Stimulated activated naive CD4-positive, alpha-beta T cell treated with Interleukin-2 at 50 U/mL for 16 hours (primary cell): ENCODE measurements around the gene TMEM39B.
A peak's percentile ranks its signal among the peaks of the same experiment; 100 is the strongest.
"Not testable (repeated sequence)": the region's sequence is repeated elsewhere in the genome, so short reads cannot be mapped to it uniquely, and the experiment has no call there.

Source experiments
- DNase-seq: peaks from one replicate; lab custom pipeline; 2025; lab: John Stamatoyannopoulos, UW

Gene TMEM39B

DNA sequence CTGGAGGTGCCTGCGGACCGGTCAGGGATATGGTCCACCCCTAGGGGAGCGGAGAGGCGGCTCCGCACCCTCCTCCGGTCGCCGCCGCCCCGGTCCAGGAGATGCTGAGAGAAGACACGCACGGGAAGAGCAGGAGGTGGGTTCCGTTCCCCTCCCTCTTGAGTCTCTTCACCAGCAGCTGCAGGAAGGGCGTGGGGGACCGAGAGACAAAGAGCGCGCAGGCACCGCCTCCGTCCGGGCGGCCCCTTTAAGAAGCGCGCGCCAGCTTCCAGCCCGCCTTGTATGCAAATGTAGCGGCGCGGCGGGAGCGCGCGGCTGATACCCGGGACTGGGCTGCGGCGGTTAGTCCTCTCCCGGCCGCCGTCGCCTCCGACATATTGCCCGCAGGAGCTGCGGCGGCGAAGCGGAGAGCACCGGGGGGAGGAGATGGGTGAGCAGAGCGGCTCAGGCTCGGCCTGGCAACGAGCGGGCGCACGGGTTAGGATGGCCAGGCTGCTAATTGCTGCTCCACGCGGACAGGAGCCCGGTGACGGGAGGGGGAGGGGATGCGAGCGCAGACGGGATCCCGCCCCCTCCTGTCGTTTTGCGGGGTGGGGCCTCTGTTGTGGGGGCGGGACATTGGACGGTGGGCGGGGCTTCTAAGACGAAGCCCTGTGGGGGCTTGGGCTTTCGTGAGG lies at the start of gene TMEM39B:
Gene TMEM39B (plus strand): TSS at position 318 of the 677 bp plus-strand sequence. CDS start 109 bp downstream, at position 427.
- DNase-seq, result peak; percentile 92

DNA sequence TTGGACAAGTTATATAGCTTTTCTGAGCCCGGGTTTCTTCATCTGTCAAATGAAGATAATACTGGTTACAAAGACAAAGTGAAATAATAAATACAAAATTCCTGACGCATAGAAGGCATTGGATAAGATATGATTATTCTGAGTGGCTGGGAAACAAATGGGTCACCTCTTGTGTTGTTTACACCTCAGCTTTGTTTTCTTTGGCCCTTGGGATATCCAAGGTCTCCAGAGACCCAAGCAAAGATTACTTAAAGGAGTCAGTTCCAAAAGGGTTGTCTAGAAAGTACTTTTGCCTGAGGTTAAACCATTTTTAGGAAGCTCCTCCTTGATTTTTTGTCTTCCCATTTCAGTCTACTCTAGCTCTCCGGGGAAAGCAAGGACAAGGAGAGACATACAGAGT lies 49.4 kb upstream of the TMEM39B start:
- DNase-seq, result no peak

DNA sequence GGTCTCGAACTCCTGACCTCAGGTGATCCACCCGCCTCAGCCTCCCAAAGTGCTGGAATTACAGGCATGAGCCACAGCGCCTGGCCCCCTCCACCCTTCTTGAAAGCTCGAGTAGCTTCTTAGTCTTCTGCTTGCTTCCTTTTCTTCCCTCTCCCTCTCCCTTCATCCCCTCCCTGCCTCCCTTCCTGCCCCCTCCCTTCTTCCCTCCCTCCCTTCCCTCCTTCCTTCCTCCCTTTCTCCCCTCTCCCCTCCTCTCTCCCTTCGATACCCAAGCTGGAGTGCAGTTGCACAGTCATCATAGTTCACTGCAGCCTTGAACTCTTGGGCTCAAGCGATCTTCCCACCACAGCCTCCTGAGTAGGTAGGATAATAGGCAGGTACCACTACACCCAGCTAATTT lies 47.2 kb upstream of the TMEM39B start:
- DNase-seq, result no peak

DNA sequence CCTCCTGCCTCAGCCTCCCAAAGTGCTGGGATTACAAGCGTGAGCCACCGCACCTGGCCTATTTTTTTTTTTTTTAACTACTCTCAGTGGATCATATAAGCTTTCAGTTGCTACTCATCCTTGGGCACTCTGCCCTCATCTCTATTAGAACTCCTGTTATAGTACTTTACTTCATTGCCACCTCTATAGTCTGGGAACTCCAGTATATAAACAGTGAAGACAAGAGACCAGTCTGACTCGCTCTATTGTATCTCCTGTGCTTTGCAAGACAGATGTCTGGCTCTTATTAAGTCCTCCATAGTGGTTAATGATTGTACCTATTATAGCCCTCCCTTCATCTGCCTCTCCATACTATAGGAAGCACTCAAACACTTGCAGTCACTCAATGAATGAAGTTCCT lies 44.0 kb upstream of the TMEM39B start:
- no peak for DNase-seq

DNA sequence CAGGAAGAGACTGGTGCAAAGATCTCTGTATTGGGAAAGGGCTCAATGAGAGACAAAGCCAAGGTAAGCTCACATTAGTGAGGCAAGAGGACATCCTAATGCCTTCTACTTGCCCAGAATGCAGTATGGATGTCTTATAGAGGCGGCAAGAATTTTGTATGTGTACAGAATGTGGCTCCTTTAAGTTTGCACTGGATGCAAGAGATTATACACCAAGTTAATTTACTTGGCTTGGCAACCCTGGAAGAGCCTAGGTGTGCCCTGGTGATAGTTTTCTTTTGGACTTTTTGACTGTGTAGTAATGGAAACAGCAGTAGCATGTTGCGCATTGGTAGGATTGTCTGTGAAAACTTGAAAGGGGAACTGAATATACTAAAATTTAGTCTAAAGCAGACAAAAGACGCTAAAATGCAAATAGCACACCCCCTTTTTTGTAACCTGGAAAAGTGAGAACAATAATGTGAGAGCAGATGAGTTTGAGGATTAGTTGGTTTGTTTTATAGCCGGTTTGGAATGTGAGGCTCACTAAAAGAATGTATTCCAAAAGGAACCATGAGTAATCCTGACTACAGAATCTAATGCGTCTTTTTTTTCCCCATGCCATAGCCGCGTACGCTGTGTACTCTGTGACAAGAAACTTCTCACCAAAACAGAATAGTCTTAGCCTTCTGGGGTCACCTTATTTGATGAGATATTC lies 41.0 kb upstream of the TMEM39B start:
- no peak for DNase-seq

DNA sequence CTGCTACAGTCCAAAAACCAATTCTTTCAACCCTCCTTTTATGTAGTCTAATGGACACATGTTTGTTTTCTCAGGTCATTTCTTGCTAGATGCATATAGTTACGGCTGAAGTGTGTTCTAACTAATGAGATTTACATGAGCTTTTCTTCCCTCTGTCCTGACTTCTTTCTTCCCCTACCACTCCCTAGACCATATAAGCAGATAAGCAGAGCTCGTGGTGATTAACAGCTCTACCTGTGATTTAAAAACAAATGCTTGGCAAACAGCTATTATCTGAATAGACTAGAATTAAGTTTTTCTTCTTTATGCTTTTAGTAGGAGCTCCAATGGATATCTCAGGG lies 40.5 kb upstream of the TMEM39B start:
- no peak for DNase-seq

DNA sequence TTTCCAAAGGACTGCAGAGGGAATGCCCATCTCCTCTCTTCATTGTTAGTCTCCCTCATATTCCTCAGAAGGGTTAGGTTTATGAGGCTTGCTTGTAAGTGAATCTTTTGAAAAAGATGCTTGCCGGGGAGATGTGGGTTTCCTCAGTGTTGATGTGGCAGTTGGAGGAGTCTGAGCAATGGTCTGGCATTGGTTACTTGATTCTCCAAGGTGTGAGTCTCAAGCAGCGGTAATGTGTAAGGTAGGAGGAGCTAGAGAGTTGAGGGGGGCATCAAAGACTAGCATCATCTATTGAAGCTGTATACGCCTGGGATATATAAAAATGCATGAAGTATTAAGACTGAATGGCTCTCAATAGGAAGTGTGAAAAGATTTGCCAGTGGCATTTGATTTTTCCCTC lies 37.6 kb upstream of the TMEM39B start:
- DNase-seq, result no peak

DNA sequence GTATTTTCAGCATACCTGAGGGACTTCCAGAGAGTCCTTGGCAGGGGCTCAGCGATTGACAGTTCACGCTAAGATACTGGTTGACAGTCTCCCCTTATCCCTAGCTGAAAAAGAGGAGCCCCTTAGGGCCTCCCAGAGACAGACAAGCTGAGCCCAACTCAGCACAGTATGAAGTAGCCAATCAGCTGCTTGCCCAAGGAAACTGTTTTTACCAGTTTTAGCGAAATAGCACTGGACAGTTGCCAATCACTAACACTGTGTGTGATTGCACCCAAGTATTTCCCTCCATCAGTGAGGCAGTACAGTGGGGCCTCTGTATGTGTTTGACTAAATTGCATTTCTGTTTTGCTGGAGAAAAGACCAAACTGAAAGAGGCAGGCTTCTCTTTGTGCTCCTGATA lies 32.0 kb upstream of the TMEM39B start:
- no peak for DNase-seq

DNA sequence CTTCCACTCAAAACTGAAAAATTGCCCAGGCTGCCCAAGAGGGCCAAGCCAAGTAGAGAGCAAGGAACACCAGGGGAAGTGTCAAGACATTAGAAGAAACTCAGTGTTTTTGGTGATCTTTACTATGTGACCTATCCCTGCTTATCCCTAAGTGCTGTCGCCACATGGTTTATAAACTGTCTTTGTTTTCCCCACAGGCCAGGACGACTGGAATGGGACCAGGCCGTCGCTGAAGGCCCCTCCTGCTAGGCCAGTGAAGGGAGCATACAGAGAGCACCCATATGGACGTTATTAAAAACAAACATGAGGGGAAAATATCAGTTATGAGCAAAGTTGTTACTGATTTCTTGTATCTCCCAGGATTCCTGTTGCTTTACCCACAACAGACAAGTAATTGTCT lies 30.4 kb upstream of the TMEM39B start:
- DNase-seq, result no peak

DNA sequence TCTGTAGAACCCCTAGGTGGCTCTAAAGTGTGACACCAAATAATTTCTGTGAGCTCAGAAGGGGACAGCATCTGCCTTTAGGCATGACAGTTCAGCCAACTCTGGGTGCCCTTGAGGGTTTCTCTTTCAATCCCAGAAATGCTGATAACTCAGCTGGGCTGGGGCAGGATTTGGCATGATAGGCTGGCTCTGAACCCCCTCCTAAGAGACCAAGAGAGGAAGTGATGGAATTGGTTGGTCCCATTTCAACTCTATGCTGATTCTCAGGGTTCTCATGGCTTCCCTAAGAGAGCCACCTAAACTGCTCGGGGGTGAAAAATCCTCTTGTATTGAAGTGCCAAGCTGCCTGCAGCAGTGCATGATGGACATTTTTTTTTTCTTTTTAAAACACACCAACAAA lies 28.5 kb upstream of the TMEM39B start:
- no peak for DNase-seq

DNA sequence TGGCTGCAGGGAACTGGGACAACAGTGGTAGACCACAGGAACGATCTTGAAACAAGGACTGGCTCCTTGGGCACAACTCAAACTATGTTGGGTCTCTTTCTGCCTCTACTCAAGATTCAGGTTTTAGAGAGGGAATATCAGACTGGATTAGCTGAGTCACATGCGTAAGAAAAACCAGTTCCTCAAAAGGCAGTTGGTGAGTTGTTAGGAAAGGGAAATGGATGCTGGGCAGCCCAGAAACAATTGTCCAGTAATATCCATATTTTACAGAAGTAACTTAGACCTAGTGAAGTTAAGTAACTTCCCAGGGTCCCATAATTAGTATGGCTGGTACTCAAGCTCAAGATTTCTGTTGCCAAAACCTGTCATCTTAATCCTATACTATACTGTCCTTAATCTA lies 27.0 kb upstream of the TMEM39B start:
- no peak for DNase-seq

DNA sequence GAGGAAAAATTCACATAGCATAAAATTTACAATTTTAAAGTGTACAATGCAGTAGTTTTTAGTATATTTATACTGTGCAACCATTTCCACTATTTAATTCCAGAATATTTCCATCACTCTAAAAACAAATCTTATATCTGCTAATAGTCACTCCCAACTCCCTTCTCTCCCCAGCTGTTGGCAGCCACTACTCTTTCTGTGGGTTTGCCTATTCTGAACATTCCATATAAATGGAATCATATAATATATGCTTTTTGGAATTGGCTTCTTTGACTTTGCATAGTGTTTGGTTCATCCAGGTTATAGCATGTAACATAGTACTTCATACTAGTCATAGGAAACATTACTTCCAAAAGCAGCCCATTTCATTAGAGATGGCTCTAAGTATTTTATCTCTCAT lies 25.0 kb upstream of the TMEM39B start:
- no peak for DNase-seq

DNA sequence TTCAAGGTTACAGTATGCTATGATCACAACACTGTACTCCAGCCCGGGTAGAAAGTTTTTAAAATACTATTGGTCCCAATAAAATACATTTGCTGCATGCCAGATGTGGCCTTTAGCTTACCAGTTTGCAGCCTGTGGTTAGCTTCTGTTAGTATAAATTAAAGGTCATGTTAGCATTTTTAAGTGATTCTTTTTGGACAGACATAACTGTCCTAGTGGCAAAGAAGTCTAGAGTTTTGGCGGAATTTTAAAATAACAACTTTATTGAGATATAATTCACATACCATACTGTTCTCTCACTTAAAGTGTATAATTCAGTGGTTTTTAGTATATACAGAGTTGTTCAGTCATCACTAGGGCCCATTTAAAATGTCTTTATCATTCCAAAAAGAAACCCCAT lies 24.3 kb upstream of the TMEM39B start:
- no peak for DNase-seq

DNA sequence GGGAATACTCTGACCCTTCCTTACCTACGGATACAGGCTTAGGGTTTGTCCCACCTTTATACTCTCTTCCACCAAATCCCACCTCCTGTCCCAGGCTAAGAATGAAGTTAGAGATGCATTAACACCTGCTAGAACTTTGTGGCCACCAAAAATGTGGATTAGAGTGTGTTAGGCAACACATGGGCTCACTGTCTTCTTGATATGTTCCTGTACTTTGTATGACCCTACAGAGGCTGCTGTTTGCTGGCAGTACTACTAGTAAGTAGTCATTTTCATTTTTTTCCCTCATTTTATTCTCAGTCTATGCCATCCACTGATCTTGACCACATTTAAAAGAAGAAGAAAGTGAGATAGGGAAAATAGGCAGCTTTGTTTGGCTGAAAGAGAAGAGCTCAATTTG lies 21.0 kb upstream of the TMEM39B start:
- DNase-seq, result no peak

DNA sequence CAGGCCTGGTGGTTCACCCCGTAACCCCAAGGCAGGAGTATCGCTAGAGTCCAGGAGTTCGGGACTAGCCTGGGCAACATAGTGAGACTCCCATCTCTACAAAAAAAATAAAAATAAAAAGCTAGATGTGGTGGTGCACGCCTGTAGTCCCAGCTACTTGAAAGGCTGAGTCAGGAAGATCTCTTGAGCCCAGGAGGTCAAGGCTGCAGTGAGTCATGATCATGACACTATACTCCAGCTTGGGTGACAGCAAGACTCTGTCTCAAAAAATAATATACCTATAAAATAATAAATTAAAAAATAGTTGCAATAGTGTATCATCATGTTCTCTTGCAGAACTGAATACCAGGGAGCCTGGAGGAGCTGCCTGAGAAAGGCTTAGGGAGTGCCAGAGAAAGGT lies 19.9 kb upstream of the TMEM39B start:
- no peak for DNase-seq

DNA sequence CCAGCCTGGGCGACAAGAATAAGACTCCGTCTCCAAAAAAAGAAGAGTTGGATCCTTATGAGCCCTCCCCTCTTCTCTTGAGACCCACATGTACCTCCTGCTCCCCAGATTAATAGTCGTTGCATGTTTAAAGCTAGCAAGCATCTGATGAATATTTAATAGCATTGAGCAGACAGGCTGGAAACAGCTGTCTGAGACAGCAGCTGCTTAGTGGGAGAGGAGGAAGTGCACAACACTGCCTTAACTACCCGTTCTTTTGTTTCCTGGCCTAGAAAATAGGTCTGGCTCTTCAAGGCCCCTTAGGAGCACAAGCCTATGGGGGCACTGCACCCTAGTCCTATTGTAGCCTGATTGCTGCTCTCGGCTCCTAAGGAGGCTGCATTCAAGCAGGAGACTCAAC lies 17.3 kb upstream of the TMEM39B start:
- no peak for DNase-seq

DNA sequence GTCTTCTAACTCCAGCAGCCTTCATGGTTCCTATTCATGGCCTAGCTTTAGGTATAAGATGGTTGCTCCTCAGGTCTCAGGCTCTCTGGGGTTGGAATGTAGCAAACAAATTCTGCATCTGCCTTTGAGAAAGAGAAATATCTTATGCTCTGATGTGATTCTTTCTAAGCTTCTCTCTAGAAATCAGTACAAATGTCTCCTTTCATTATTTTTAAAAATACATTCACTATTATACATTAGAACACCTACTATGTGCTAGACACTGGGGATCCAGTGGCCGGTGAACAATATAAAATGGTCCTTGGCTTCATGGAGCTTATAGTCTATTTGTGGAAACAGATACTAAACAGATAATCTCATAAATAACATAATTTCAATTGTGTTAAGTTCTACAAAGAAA lies 16.1 kb upstream of the TMEM39B start:
- no peak for DNase-seq

DNA sequence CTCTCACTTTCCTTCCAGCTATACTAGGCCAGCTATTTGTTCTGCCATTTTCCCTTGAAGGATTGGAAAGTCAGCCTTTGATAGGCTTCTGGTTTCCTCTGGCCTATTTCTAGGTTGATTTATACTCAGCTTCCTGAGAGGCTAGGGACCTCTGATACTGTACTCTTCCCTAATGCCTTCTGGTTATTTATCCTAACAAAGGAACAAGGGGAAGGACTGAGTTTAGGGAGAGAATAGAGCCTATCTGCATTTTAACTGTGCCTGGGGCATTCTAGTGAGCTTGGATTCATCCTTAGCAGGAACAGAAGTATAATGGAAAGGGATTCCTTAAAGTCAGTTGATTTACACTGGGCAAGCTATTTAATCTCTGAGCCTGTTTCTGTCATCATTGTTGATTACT lies 11.8 kb upstream of the TMEM39B start:
- no peak for DNase-seq

DNA sequence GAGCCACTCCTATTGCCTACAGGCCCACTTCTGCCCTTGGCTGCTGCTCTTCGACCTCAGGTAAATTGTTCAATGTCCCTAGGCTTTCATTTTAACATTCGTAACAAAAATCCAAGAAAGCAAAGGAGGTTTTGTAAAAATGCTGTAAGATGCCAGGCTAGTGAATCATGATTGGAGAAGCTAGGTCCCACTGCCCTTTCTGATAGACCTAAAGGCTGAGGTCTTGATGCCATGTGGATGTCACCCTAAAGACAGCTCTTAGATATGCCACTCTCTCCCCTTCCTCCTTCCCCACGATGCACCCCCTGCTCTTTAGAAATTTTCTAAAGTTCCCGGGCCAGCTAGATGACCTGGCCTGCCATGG lies 9.9 kb upstream of the TMEM39B start:
- no peak for DNase-seq

DNA sequence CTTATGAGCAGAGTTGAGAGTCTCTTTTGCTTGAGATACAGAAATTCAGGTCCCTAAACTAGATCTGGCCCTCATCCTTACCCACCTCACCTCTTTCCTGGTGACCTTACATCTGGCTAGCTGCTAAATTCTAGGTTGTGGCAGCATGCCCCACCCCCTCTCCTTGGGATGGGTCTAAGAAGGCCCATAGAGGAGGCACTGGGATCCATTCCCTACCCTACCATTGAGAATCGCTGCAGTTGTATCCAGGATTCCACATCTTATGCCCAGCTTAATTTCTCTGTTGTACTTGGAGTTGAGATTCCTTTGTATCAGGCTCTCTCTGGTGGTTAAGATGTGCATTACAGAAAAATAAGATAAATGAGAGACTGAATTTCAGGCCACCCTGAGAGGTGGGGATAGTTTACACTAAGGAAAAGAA lies 9.5 kb upstream of the TMEM39B start:
- no peak for DNase-seq

DNA sequence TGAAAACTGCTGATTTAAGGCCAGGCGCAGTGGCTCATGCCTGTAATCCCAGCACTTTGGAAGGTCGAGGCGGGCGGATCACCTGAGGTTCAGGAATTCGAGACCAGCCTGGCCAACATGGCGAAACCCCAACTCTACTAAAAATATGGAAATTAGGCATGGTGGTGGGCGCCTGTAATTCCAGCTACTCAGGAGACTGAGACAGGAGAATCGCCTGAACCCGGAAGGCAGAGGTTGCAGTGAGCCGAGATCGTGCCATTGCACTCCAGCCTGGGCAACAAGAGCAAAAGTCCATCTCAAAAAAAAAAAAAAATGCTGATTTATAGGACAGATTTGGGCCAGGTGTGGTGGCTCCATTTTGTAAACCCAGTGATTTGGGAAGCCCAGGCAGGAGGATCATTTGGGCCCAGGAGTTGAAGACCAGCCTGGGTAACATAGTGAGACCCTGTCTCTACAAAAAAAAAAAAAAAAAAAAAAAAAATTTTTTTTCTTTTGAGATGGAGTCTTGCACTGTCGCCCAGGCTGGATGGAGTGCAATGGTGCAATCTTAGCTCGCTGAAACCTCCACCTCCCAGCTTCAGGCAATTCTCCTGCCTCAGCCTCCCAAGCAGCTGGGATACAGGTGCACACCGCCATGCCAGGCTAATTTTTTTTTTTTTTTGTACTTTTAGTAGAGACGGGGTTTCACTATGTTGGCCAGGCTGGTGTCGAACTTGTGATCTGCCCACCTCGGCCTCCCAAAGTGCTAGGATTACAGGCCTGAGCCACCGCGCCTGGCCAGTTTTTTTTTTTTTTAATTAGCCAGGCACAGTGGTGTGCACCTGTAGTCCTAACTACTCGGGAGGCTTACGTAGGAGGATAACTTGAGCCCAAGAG lies 6.9 kb upstream of the TMEM39B start:
- DNase-seq, result not testable (repeated sequence)

DNA sequence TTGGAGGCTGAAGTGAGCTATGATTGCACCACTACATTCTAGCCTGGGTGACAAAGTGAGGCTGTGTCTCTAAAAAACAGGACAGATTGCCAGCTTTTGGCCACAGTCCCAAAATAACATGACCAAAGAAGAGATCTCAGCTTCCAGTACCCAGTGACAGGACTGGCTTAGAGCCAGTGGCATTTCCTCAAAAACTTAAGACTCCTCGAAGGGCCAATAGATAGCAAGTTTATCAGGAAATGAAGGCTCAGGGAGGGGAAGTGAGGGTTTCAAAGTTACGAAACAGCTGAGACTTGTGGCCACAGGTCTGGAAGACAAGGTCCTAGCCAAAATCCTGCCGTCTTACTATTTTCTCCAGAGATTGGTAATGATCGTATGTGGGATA lies 6.3 kb upstream of the TMEM39B start:
- DNase-seq, result no peak

DNA sequence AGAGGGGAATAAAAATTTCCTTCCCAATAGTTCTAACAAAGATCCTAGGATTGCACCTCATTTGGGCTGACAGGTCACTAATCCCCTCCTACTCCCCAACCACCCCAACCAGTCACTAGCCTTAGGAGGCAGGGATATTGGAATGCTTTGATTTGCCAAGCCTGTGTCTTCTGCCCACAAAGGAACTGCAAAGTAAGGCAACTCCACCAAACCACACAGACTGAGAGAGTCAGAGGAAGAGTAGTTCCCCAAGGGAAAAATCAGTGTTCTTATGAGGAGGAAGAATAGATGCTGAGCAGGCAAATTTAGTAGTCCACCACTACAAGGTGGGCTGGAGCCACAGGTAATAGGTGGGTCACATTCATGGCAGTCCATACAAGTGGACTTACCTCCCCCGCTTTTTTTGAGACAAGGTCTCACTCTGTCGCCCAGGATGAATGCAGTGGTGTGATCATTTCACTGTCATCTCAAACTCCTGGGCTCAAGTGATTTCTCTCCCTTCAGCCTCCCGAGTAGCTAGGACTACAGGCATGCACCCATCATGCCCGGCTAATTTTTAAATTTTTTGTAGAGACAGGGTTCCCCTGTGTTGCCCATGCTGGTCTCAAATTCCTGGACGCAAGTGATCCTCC lies 3.7 kb upstream of the TMEM39B start:
- no peak for DNase-seq
